ENCODE results near the gene HIKESHI.

DNA sequence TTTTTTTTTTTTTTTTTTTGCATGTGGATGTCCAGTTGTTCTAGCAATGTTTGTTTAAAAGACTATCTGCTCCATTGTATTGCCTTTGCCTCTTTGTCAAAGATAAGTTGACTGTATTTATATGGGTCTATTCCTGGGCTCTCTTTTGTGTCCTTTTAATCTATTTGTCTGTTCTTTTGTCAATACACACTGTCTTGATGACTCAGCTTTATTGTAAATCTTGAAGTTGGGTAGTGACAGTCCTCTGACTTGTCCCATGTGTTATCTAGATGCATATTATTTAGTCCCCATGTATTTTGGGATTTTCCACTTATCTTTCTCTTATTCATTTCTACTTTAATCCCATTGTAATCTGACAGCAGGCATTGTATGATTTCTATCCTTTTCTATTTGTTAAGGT, 75.9 kb downstream of the HIKESHI start:
- TF ChIP-seq POLR2AphosphoS5 (IDR thresholded peaks at IDR 0.05; ENCODE audit: low read depth, low read length), result no peak
- TF ChIP-seq SPI1 (IDR thresholded peaks at IDR 0.05; ENCODE audit: low read depth, low read length), result no peak
- TF ChIP-seq PAX5 (IDR thresholded peaks at IDR 0.05; ENCODE audit: insufficient read depth, low read length, severe bottlenecking), result no peak
- TF ChIP-seq TAF1 (IDR thresholded peaks at IDR 0.05; ENCODE audit: low read depth, low read length), result no peak
